PC-3 (cell line): ENCODE data around the gene COPS3.

Experiments
- CTCF ChIP-seq: fragments of 300-600 bp; sonication (generic); conservative IDR thresholded peaks from 2 replicates; pipeline ENCODE4 v1.5.1; 2017; ENCODE audit warnings: antibody characterized with exemption, low read depth, mild to moderate bottlenecking, low read length
- EZH2 ChIP-seq: fragments of 300-600 bp; sonication (generic); IDR thresholded peaks from one replicate; pipeline ENCODE4 v1.6.1; 2017; ENCODE audit warnings: antibody characterized with exemption, mild to moderate bottlenecking, low read length; ENCODE audit not compliant: unreplicated experiment
- EZH2phosphoT487 ChIP-seq: fragments of 300-600 bp; sonication (generic); IDR thresholded peaks from 2 replicates; pipeline ENCODE4 v1.6.1; 2018; ENCODE audit warnings: mild to moderate bottlenecking, antibody characterized with exemption, low read length, borderline replicate concordance

- TF ChIP-seq CTCF (no peak), EZH2 (no peak), EZH2phosphoT487 (no peak)
These were observed 63.1 kb downstream of the COPS3 start for GRCh38 chr17:17217995-17218394.
